OCI-LY7 (cell line): ENCODE results near the gene PLA2G4B. TPM values are rescaled to one million over a fixed set of nuclear protein-coding genes. Genes with fewer than 3 reads are reported as not detected.

Experiments used
- BruUV-seq: library from RNA; stranded (reverse); fragments of 400-500 nt; replicated peaks from 2 replicates; lab custom pipeline; 2021; lab: Mats Ljungman, UMichigan
- CTCF ChIA-PET: fragments of 300-600 bp; sonication (Branson Sonifier 250); formaldehyde crosslinking; loops from one replicate; lab custom pipeline; 2022; ENCODE audit warnings: antibody characterized with exemption; ENCODE audit not compliant: unreplicated experiment; lab: Charles Lee
- POLR2A ChIA-PET: fragments of 300-600 bp; sonication (Branson Sonifier 250); formaldehyde crosslinking; loops from one replicate; lab custom pipeline; 2022; ENCODE audit warnings: antibody characterized with exemption; lab: Charles Lee
- DNase-seq: peaks from one replicate; pipeline ENCODE4 v3.0.0-alpha.2; 2015; ENCODE audit warnings: low spot score
- H2AFZ ChIP-seq: fragments of 200-600 bp; sonication (generic), shearing (Covaris generic); 2 replicates; pipeline ENCODE4 v1.6.1; 2014; ENCODE audit warnings: mild to moderate bottlenecking, antibody characterized with exemption, low read length, moderate library complexity
- H3K27ac ChIP-seq: fragments of 200-600 bp; sonication (generic); 2 replicates; pipeline ENCODE4 v1.5.1; 2014; ENCODE audit warnings: mixed run types, low read depth, mild to moderate bottlenecking, moderate library complexity, low read length, inconsistent platforms; ENCODE audit not compliant: poor library complexity, severe bottlenecking
- H3K36me3 ChIP-seq: fragments of 200-600 bp; sonication (generic); 2 replicates; pipeline ENCODE4 v1.6.1; 2014; ENCODE audit warnings: mild to moderate bottlenecking, antibody characterized with exemption, low read length, moderate library complexity, mixed read lengths; ENCODE audit not compliant: insufficient read depth
- H3K4me1 ChIP-seq: fragments of 200-600 bp; sonication (generic); 2 replicates; pipeline ENCODE4 v1.5.1; 2014; ENCODE audit warnings: mild to moderate bottlenecking, low read length; ENCODE audit not compliant: insufficient read depth, poor library complexity, severe bottlenecking
- H3K4me2 ChIP-seq: fragments of 200-600 bp; sonication (generic); 2 replicates; pipeline ENCODE4 v1.6.1; 2014; ENCODE audit warnings: mild to moderate bottlenecking, low read length
- H3K4me3 ChIP-seq: fragments of 200-600 bp; sonication (generic); 2 replicates; pipeline ENCODE4 v1.5.1; 2014; ENCODE audit warnings: mild to moderate bottlenecking, low read depth, low read length; ENCODE audit not compliant: poor library complexity, severe bottlenecking
- H3K79me2 ChIP-seq: fragments of 200-600 bp; sonication (generic); 2 replicates; pipeline ENCODE4 v1.6.1; 2016; ENCODE audit warnings: low read depth, mild to moderate bottlenecking, low read length, moderate library complexity, mixed read lengths; ENCODE audit not compliant: insufficient read depth
- H3K9me2 ChIP-seq: fragments of 200-600 bp; sonication (generic); 2 replicates; pipeline ENCODE4 v1.6.1; 2016; ENCODE audit warnings: mild to moderate bottlenecking, low read length, mixed read lengths; ENCODE audit not compliant: insufficient read depth
- H3K9me3 ChIP-seq: fragments of 200-600 bp; sonication (generic); 2 replicates; pipeline ENCODE4 v1.6.1; 2014; ENCODE audit warnings: mild to moderate bottlenecking, mixed run types, low read length, mixed read lengths
- H4K20me1 ChIP-seq: fragments of 200-600 bp; sonication (generic); 2 replicates; pipeline ENCODE4 v1.6.1; 2014; ENCODE audit warnings: mild to moderate bottlenecking, antibody characterized with exemption, low read length, moderate library complexity, mixed read lengths; ENCODE audit not compliant: insufficient read depth
- EZH2phosphoT487 ChIP-seq: fragments of 200-600 bp; sonication (generic); IDR thresholded peaks from 2 replicates; pipeline ENCODE4 v1.6.1; 2018; ENCODE audit warnings: low read depth, borderline replicate concordance, mild to moderate bottlenecking, mixed run types, antibody characterized with exemption, low read length, moderate library complexity, mixed read lengths
- intact Hi-C: fragments of 100-400 bp; cut with micrococcal nuclease; formaldehyde crosslinking; loops from one replicate; pipeline ENCODE4 v1.10.0; 2022; ENCODE audit not compliant: unreplicated experiment
- total RNA-seq, 2 experiments: library from RNA; depleted of rRNA in 1 of 2; stranded (reverse); fragments of >200 nt in 1 of 2; shearing (Covaris generic) in 1 of 2; gene quantifications; 2 replicates each; pipeline ENCODE4 v1.2.3, GENCODE V29; 2014 to 2022
- TF ChIP-seq, protein P1 (sequence below): fragments of 200-600 bp; sonication (generic); conservative IDR thresholded peaks from 2 replicates; pipeline ENCODE4 v1.5.1; 2014; ENCODE audit warnings: mild to moderate bottlenecking, antibody characterized with exemption, low read length, moderate library complexity, mixed read lengths

PLA2G4B gene
- total RNA-seq, 2 experiments from 2014 or later: 9.5 to 11.1 TPM

DNA sequence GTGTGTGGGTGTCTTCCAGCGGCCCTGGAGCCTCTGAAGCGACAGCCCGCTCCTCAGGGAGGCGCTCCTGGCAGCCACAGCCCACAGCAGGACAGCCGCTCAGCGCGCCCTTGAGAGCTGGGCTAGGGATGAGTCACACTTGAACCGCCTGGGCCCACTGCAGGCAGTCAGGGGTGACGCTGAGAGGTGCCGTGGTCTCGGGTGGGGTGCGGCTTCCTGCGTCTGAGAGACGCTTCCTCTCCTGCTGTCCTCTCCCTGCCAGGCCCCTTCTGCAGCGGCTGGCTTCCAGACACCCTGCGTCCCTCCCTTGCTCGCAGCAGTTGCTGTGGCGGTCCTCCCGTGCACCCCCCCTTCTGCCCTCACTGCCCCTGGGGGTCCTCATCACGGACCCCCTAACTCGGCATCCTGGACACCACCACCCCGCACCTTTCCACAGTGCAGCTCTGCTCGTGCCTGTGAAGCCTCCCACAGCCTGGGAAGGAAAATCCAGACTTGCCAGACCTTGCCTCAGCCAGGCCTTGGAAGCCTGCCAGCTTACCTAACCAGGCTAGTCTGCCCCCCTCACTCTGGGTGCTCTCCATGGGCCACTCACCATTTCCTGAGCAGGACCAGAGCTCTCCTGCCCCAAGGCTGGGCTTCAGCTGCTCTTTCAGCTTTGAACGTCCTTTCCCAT, 56.3 kb downstream of the PLA2G4B start:
- TF ChIP-seq EZH2phosphoT487: no peak
- TF ChIP-seq, protein P1, sequence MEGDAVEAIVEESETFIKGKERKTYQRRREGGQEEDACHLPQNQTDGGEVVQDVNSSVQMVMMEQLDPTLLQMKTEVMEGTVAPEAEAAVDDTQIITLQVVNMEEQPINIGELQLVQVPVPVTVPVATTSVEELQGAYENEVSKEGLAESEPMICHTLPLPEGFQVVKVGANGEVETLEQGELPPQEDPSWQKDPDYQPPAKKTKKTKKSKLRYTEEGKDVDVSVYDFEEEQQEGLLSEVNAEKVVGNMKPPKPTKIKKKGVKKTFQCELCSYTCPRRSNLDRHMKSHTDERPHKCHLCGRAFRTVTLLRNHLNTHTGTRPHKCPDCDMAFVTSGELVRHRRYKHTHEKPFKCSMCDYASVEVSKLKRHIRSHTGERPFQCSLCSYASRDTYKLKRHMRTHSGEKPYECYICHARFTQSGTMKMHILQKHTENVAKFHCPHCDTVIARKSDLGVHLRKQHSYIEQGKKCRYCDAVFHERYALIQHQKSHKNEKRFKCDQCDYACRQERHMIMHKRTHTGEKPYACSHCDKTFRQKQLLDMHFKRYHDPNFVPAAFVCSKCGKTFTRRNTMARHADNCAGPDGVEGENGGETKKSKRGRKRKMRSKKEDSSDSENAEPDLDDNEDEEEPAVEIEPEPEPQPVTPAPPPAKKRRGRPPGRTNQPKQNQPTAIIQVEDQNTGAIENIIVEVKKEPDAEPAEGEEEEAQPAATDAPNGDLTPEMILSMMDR: no peak
- no peaks in the 10 kb centered on the region for H3K4me1 ChIP-seq
- ChIA-PET POLR2A (no interaction called here), CTCF (no interaction called here)
- no peaks in the 10 kb centered on the region for H3K79me2 ChIP-seq
- H3K4me2 ChIP-seq: no peak overlapping the region
- BruUV-seq: no TSS peak
- H4K20me1 ChIP-seq: no peaks in the 10 kb centered on the region
- no peak overlapping the region for H3K4me3 ChIP-seq
- intact Hi-C loops: no loop called here
- H3K9me3 ChIP-seq: no peaks in the 10 kb centered on the region
- no peak overlapping the region for H3K27ac ChIP-seq
- no peaks in the 10 kb centered on the region for H3K9me2 ChIP-seq
- DNase-seq: no peak
- H2AFZ ChIP-seq: no peak overlapping the region
- H3K36me3 ChIP-seq: peaks cover 6% of the 10 kb centered on the region; the same call in 1 of the 2 replicates

- ChIA-PET CTCF (no interaction called here), POLR2A (no interaction called here)
- Histone ChIP-seq H4K20me1 (no peaks in the 10 kb centered on the region), H3K9me3 (no peaks in the 10 kb centered on the region), H2AFZ (no peak overlapping the region), H3K27ac (no peak overlapping the region), H3K36me3 (peaks cover 10% of the 10 kb centered on the region; the same call in 1 of the 2 replicates), H3K4me1 (no peaks in the 10 kb centered on the region), H3K79me2 (no peaks in the 10 kb centered on the region), H3K4me3 (no peak overlapping the region), H3K9me2 (no peaks in the 10 kb centered on the region), H3K4me2 (no peak overlapping the region)
- no peak for TF ChIP-seq EZH2phosphoT487
- TF ChIP-seq, protein P1: no peak
- no peak for DNase-seq
- intact Hi-C loops: no loop called here
- no TSS peak for BruUV-seq
Measured at GRCh38 chr15:41895491-41895890, 56.8 kb downstream of the PLA2G4B start.

DNA sequence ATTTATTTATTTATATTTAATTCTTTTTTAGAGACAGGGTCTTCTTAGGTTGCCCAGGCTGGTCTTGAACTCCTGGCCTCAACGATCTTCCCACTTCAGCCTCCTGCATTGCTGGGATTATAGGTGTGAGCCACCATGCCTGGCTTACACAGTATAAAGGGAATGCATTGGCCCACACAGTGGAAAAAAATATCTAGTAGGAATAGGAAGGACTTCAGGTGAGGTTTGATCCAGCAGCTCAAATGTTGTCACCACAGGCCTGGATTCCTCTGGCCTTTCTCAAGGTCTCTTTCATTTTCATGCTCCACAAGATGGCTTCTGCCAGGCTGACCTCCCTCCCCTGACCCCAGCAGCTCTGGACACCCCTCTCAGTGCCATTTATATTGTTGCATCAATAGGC, 57.3 kb downstream of the PLA2G4B start:
- no peaks in the 10 kb centered on the region for H3K9me3 ChIP-seq
- BruUV-seq: no TSS peak
- no peak overlapping the region for H3K4me3 ChIP-seq
- H4K20me1 ChIP-seq: no peaks in the 10 kb centered on the region
- DNase-seq: no peak
- intact Hi-C loops: no loop called here
- ChIA-PET CTCF (no interaction called here), POLR2A (no interaction called here)
- no peaks in the 10 kb centered on the region for H3K9me2 ChIP-seq
- H3K27ac ChIP-seq: no peak overlapping the region
- no peak for TF ChIP-seq EZH2phosphoT487
- TF ChIP-seq, protein P1: no peak
- H3K79me2 ChIP-seq: no peaks in the 10 kb centered on the region
- no peaks in the 10 kb centered on the region for H3K4me1 ChIP-seq
- peaks cover 14% of the 10 kb centered on the region; the same call in 1 of the 2 replicates for H3K36me3 ChIP-seq
- no peak overlapping the region for H2AFZ ChIP-seq
- no peak overlapping the region for H3K4me2 ChIP-seq
